Keratinocyte (primary cell): Measurements from ENCODE around the gene CRIP3. TPM values are rescaled to one million over a fixed set of nuclear protein-coding genes. Genes with fewer than 3 reads are reported as not detected.

ENCODE experiments used
- DNase-seq: peaks from one replicate; pipeline ENCODE4 v3.0.0-alpha.2; 2011; ENCODE audit warnings: low read depth, missing footprints, low spot score
- FAIRE-seq: peaks from 2 replicates; lab custom pipeline; 2011; peaks lifted over from hg19 to GRCh38; lab: Jason Lieb, UNC
- H2AFZ ChIP-seq: 2 replicates; pipeline ENCODE4 v1.6.0; 2012; ENCODE audit warnings: low read length, control low read depth, inconsistent platforms; ENCODE audit not compliant: control insufficient read depth
- H3K27ac ChIP-seq: 2 replicates; pipeline ENCODE4 v1.5.1; 2011; ENCODE audit warnings: low read length; ENCODE audit not compliant: control insufficient read depth, insufficient read depth
- H3K27me3 ChIP-seq: 3 replicates; pipeline ENCODE4 v1.6.0; 2011; ENCODE audit warnings: low read length; ENCODE audit not compliant: control insufficient read depth, insufficient read depth; ENCODE audit errors: extremely low read depth
- H3K36me3 ChIP-seq, 2 experiments: 2 replicates in 1 of 2; 3 replicates in 1 of 2; pipeline ENCODE4 v1.5.1; 2011; ENCODE audit warnings: low read length in 2 of 2, mild to moderate bottlenecking in 1 of 2; ENCODE audit not compliant: control insufficient read depth in 2 of 2, insufficient read depth in 2 of 2; ENCODE audit errors: extremely low read depth in 1 of 2
- H3K4me1 ChIP-seq: 3 replicates; pipeline ENCODE4 v1.5.1; 2011; ENCODE audit warnings: low read length; ENCODE audit not compliant: control insufficient read depth, insufficient read depth; ENCODE audit errors: extremely low read depth
- H3K4me2 ChIP-seq: 3 replicates; pipeline ENCODE4 v1.6.0; 2011; ENCODE audit warnings: low read depth, low read length; ENCODE audit not compliant: control insufficient read depth, insufficient read depth; ENCODE audit errors: extremely low read depth
- H3K4me3 ChIP-seq, 3 experiments: fragments of 200-600 bp in 1 of 3; sonication (generic) in 1 of 3; 2 replicates in 2 of 3; 3 replicates in 1 of 3; pipeline ENCODE4 v1.5.1; 2011 to 2016; ENCODE audit warnings: low read length in 3 of 3, mild to moderate bottlenecking in 3 of 3, control low read depth in 2 of 3, inconsistent platforms in 1 of 3, low read depth in 1 of 3, mixed read lengths in 1 of 3, mixed run types in 1 of 3, moderate library complexity in 1 of 3; ENCODE audit not compliant: control insufficient read depth in 2 of 3, insufficient read depth in 2 of 3; ENCODE audit errors: extremely low read depth in 1 of 3
- H3K79me2 ChIP-seq: 2 replicates; pipeline ENCODE4 v1.6.0; 2012; ENCODE audit warnings: low read length; ENCODE audit not compliant: control insufficient read depth, insufficient read depth
- H3K9ac ChIP-seq: 3 replicates; pipeline ENCODE4 v1.6.0; 2011; ENCODE audit warnings: low read length; ENCODE audit not compliant: control insufficient read depth, insufficient read depth; ENCODE audit errors: extremely low read depth
- H3K9me1 ChIP-seq: 3 replicates; pipeline ENCODE4 v1.6.0; 2011; ENCODE audit warnings: low read length; ENCODE audit not compliant: control insufficient read depth, insufficient read depth; ENCODE audit errors: extremely low read depth
- H3K9me3 ChIP-seq: 2 replicates; pipeline ENCODE4 v1.5.1; 2012; ENCODE audit warnings: low read depth, low read length; ENCODE audit not compliant: control insufficient read depth
- H4K20me1 ChIP-seq: 3 replicates; pipeline ENCODE4 v1.6.0; 2011; ENCODE audit warnings: low read length; ENCODE audit not compliant: control insufficient read depth, insufficient read depth; ENCODE audit errors: extremely low read depth
- CTCF ChIP-seq, 3 experiments: IDR thresholded peaks in 1 of 3; conservative IDR thresholded peaks in 1 of 3; optimal IDR thresholded peaks in 1 of 3; 2 replicates in 2 of 3; 3 replicates in 1 of 3; pipeline versions ENCODE3 to v1.5.1; 2011; ENCODE audit warnings: low read length in 3 of 3, mild to moderate bottlenecking in 3 of 3, moderate library complexity in 2 of 3, control low read depth in 1 of 3, inconsistent platforms in 1 of 3; ENCODE audit not compliant: insufficient read depth in 2 of 3; ENCODE audit errors: extremely low read depth in 1 of 3
- EZH2 ChIP-seq: IDR thresholded peaks from one replicate; pipeline ENCODE4 v1.6.1; 2012; ENCODE audit warnings: inconsistent platforms, mild to moderate bottlenecking, low read length, moderate library complexity
- dilution Hi-C: fragments of 300-500 bp; cut with MboI; formaldehyde crosslinking; loops from one replicate; pipeline ENCODE4 v1.7.0; 2020; ENCODE audit warnings: low sequenced_read_pairs; ENCODE audit not compliant: extremely low pct_ligation_motif_present
- polyA plus RNA-seq, 5 experiments: library from polyadenylated mRNA; depleted of rRNA in 3 of 5; stranded (reverse) in 3 of 5; stranded (forward) in 1 of 5; unstranded in 1 of 5; fragments of >200 nt; gene quantifications; 1 replicate in 1 of 5; 2 replicates in 3 of 5; 3 replicates in 1 of 5; pipeline versions ENCODE4 v1.2.1 to v1.2.3, GENCODE V29; 2011 to 2012; ENCODE audit warnings: missing spikeins in 2 of 5, low read depth in 1 of 5, low replicate concordance in 1 of 5
- small RNA-seq, 3 experiments: library from RNA; depleted of rRNA; stranded (forward); fragments of <200 nt; gene quantifications; one replicate each; pipeline ENCODE3, GENCODE V24; 2012; ENCODE audit warnings: low read depth in 3 of 3, low replicate concordance in 1 of 3; ENCODE audit not compliant: insufficient read length in 3 of 3

Gene CRIP3
- polyA plus RNA-seq, 1 donor (not counting 4 experiments of a cell fraction or from before 2014, with no cell fraction given), result 0.26 TPM

DNA sequence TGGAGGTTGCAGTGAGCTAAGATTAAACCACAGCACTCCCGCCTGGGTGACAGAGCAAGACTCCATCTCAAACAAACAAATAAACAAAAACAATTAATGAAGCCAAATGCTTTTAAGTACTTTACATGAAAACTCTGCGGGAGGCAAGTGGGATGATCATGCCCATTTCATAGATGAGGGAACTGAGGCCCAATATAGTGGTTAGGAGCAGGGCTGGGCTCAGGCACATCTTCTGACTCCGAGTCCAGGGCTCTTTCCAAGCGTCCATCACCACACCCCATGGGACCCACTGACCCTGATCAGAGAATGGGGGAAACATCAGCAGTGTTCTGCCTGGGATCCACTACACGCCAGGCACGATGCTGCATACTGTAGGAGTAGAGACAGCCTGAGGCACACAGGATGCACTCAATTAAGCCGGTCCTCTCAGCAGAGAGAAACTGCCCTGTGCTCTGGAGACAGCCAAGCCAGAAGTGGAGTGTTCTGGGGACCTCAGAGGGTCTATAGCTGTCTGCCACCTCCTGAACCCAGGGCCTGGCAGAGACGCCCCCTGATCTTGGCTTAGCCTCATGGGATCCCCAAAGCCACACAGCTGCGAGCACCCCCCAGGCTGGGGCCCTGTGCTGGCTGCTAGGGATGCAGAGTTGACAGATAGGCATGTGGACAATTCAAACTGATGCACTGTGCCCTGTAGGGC lies 51.8 kb downstream of the CRIP3 start:
- H3K27ac ChIP-seq, result no peak overlapping the region
- peaks cover 11% of the 10 kb centered on the region for H3K27me3 ChIP-seq
- no peak overlapping the region for H3K9ac ChIP-seq
- H3K79me2 ChIP-seq, result no peaks in the 10 kb centered on the region
- no peak overlapping the region for H3K4me2 ChIP-seq
- H3K9me3 ChIP-seq, result no peaks in the 10 kb centered on the region
- no peaks in the 10 kb centered on the region for H4K20me1 ChIP-seq
- H3K4me3 ChIP-seq, result no peak overlapping the region
- no peak for FAIRE-seq
- no peaks in the 10 kb centered on the region for H3K36me3 ChIP-seq
- no peaks in the 10 kb centered on the region for H3K4me1 ChIP-seq
- TF ChIP-seq CTCF (optimal IDR thresholded peaks at IDR 0.05 in 1 of 3, IDR thresholded peaks at IDR 0.05 in 1 of 3, conservative IDR thresholded peaks at IDR 0.05 in 1 of 3; ENCODE audit: extremely low read depth in 1 of 3, insufficient read depth in 2 of 3, low read length in 3 of 3), result no peak
- TF ChIP-seq EZH2, result no peak
- dilution Hi-C loops, result no loop called here
- H2AFZ ChIP-seq, result no peak overlapping the region
- no peak for DNase-seq
- no peaks in the 10 kb centered on the region for H3K9me1 ChIP-seq

Small RNA genes lying within 50 kb of the gene (small RNA-seq; reads per million reads assigned to genes)
- gene RPL12P47, result 0 reads per million in 3 experiments

Other genes starting within 250 kb of the CRIP3 start
- gene MRPL2, start 249.4 kb downstream of the CRIP3 start, polyA plus RNA-seq, result 25.6 to 36.0 TPM (median 27.4 TPM) in 3 replicates
- 8.3 to 15.2 TPM (median 8.8 TPM) in 3 replicates for gene KLC4, start 249.2 kb downstream of the CRIP3 start, polyA plus RNA-seq
- 58.8 to 88.8 TPM (median 81.0 TPM) in 3 replicates for gene PTK7, start 232.5 kb downstream of the CRIP3 start, polyA plus RNA-seq
- 26.0 to 39.2 TPM (median 28.5 TPM) in 3 replicates for gene SRF, start 137.6 kb downstream of the CRIP3 start, polyA plus RNA-seq
- gene CUL9, start 126.6 kb downstream of the CRIP3 start, polyA plus RNA-seq, result 19.0 to 23.0 TPM (median 21.6 TPM) in 3 replicates
- 57.1 to 98.6 TPM (median 73.9 TPM) in 3 replicates for gene DNPH1, start 79.3 kb downstream of the CRIP3 start, polyA plus RNA-seq
- gene TTBK1, start 65.3 kb downstream of the CRIP3 start, polyA plus RNA-seq, result not detected in 3 replicates
- not detected in 3 replicates for gene SLC22A7, start 10.6 kb downstream of the CRIP3 start, polyA plus RNA-seq
- gene ZNF318, start 60.8 kb upstream of the CRIP3 start, polyA plus RNA-seq, result 11.4 to 15.9 TPM (median 14.6 TPM) in 3 replicates
- 17.9 to 30.1 TPM (median 23.0 TPM) in 3 replicates for gene ABCC10, start 118.7 kb upstream of the CRIP3 start, polyA plus RNA-seq
- 19.8 to 32.2 TPM (median 31.6 TPM) in 3 replicates for gene DLK2, start 146.7 kb upstream of the CRIP3 start, polyA plus RNA-seq
- gene TJAP1, start 168.7 kb upstream of the CRIP3 start, polyA plus RNA-seq, result 17.2 to 45.5 TPM (median 23.3 TPM) in 3 replicates
- gene LRRC73, start 201.5 kb upstream of the CRIP3 start, polyA plus RNA-seq, result 0.16 to 0.40 TPM (median 0.18 TPM) in 3 replicates
- 120 to 138 TPM (median 136 TPM) in 3 replicates for gene YIPF3, start 208.1 kb upstream of the CRIP3 start, polyA plus RNA-seq
- gene POLR1C, start 208.3 kb upstream of the CRIP3 start, polyA plus RNA-seq, result 99.6 to 121 TPM (median 119 TPM) in 3 replicates